Small intestine (tissue), 7 donors: ENCODE measurements around the gene CEBPZ. TPM values are rescaled to one million over a fixed set of nuclear protein-coding genes. Genes with fewer than 3 reads are reported as not detected.
"Not testable (repeated sequence)": the region's sequence is repeated elsewhere in the genome, so short reads cannot be mapped to it uniquely, and the experiment has no call there.

ENCODE experiments used
- DNase-seq, 2 donors: peaks; one replicate each; pipeline versions ENCODE4 v3.0.0 to v3.0.0-alpha.2; 2013
- FAIRE-seq: peaks from 2 replicates; lab custom pipeline; 2012; peaks lifted over from hg19 to GRCh38; lab: Jason Lieb, UNC
- H3K27ac ChIP-seq, 3 donors: one replicate each; pipeline ENCODE4 v1.5.1; 2013; ENCODE audit warnings: low read length in 2 of 3, mild to moderate bottlenecking in 2 of 3, control low read depth in 1 of 3, inconsistent platforms in 1 of 3, low read depth in 1 of 3, moderate library complexity in 1 of 3
- H3K27me3 ChIP-seq, 3 donors: one replicate each; pipeline ENCODE4 v1.6.1; 2013; ENCODE audit warnings: low read length in 3 of 3, inconsistent platforms in 1 of 3; ENCODE audit not compliant: control insufficient read depth in 3 of 3, insufficient read depth in 3 of 3
- H3K36me3 ChIP-seq, 3 donors: one replicate each; pipeline ENCODE4 v1.6.1; 2013; ENCODE audit warnings: low read length in 3 of 3, inconsistent platforms in 1 of 3, low read depth in 1 of 3, mild to moderate bottlenecking in 1 of 3, moderate library complexity in 1 of 3; ENCODE audit not compliant: control insufficient read depth in 3 of 3, insufficient read depth in 2 of 3
- H3K4me1 ChIP-seq, 3 donors: one replicate each; pipeline ENCODE4 v1.6.1; 2013; ENCODE audit warnings: low read length in 2 of 3, inconsistent platforms in 1 of 3, low read depth in 1 of 3, mild to moderate bottlenecking in 1 of 3, moderate library complexity in 1 of 3; ENCODE audit not compliant: control insufficient read depth in 3 of 3, insufficient read depth in 2 of 3
- H3K4me3 ChIP-seq, 3 donors: one replicate each; pipeline ENCODE4 v1.5.1; 2013; ENCODE audit warnings: low read length in 3 of 3, control low read depth in 1 of 3, inconsistent platforms in 1 of 3, low read depth in 1 of 3, mild to moderate bottlenecking in 1 of 3, moderate library complexity in 1 of 3
- H3K9me3 ChIP-seq, 2 donors: one replicate each; pipeline ENCODE4 v1.6.1; 2013; ENCODE audit warnings: low read depth in 1 of 2, low read length in 1 of 2; ENCODE audit not compliant: control insufficient read depth in 2 of 2, insufficient read depth in 1 of 2
- WGBS, 3 donors: extraction: QIAGEN DNeasy Blood & Tissue Kit; methylation state at CpG; one replicate each; pipeline ENCODE4 v1.1.7; 2013; 5-methylcytosine and 5-hydroxymethylcytosine counted together
- polyA plus RNA-seq, 4 donors: library from polyadenylated mRNA; stranded (reverse) in 3 of 4; unstranded in 1 of 4; fragments of 200-250 nt in 3 of 4; fragments of 120-200 nt in 1 of 4; gene quantifications; one replicate each; pipeline versions ENCODE4 v1.2.1 to v1.2.3, GENCODE V29; 2013
- donor health status: healthy with polysubstance abuse.
- donor health status: control.
- donor health status: control.
- donor health status: Bipolar disorder and iron deficiency.
- donor health status: healthy.

Gene CEBPZ
- polyA plus RNA-seq, 4 donors, result 46.9 to 55.4 (median 51.6) TPM

- 76 to 82% (median 79%) methylated on average over 20 of the region's 20 CpGs for WGBS, 3 donors
- Histone ChIP-seq H3K27ac (peak overlapping the region; percentile 78 to 95 (median 82)), H3K4me3 (peak overlapping the region; percentile 68 to 99 (median 76))
- not testable (repeated sequence) for FAIRE-seq, H3K4me1 ChIP-seq, H3K27me3 ChIP-seq, H3K9me3 ChIP-seq, H3K36me3 ChIP-seq, DNase-seq
Observed at GRCh38 chr2:37195862-37196319, 35.5 kb downstream of the CEBPZ start.

GRCh38 chr2:37192551-37192950 is 38.8 kb downstream of the CEBPZ start:
- Histone ChIP-seq H3K36me3 (no peaks in the 10 kb centered on the region), H3K27ac (no peak overlapping the region), H3K4me3 (no peak overlapping the region), H3K4me1 (peaks cover 3 to 4% (median 3%) of the 10 kb centered on the region in 3 donors), H3K27me3 (no peaks in the 10 kb centered on the region), H3K9me3 (no peaks in the 10 kb centered on the region)
- WGBS, 3 donors, result 89 to 95% (median 91%) methylated on average over 1 of the region's 1 CpG
- no peak for DNase-seq
- FAIRE-seq, result no peak

- H3K4me1 ChIP-seq, result no peaks in the 10 kb centered on the region
- 85 to 90% (median 88%) methylated on average over 6 of the region's 6 CpGs for WGBS, 3 donors
- no peaks in the 10 kb centered on the region for H3K27me3 ChIP-seq
- H3K4me3 ChIP-seq, result no peak overlapping the region
- H3K9me3 ChIP-seq, result no peaks in the 10 kb centered on the region
- H3K36me3 ChIP-seq, result no peaks in the 10 kb centered on the region
- no peak for DNase-seq
- H3K27ac ChIP-seq, result no peak overlapping the region
- FAIRE-seq, result no peak
Observed at GRCh38 chr2:37191747-37192146, 39.6 kb downstream of the CEBPZ start.

GRCh38 chr2:37191253-37191652 is 40.1 kb downstream of the CEBPZ start:
- Histone ChIP-seq H3K27me3 (peaks cover 0 to 2% (median 0%) of the 10 kb centered on the region in 3 donors), H3K4me3 (no peak overlapping the region), H3K27ac (no peak overlapping the region), H3K4me1 (no peaks in the 10 kb centered on the region), H3K36me3 (no peaks in the 10 kb centered on the region), H3K9me3 (no peaks in the 10 kb centered on the region)
- FAIRE-seq (no peak), DNase-seq (no peak)
- 77 to 85% (median 80%) methylated on average over 4 of the region's 4 CpGs for WGBS, 3 donors

GRCh38 chr2:37190290-37190689 is 41.1 kb downstream of the CEBPZ start:
- Histone ChIP-seq H3K4me3 (no peak overlapping the region), H3K27ac (no peak overlapping the region), H3K27me3 (peaks cover 0 to 3% (median 0%) of the 10 kb centered on the region in 3 donors), H3K9me3 (no peaks in the 10 kb centered on the region), H3K36me3 (no peaks in the 10 kb centered on the region), H3K4me1 (no peaks in the 10 kb centered on the region)
- 81 to 87% (median 85%) methylated on average over 4 of the region's 4 CpGs for WGBS, 3 donors
- no peak for FAIRE-seq
- DNase-seq, result no peak

GRCh38 chr2:37189452-37190153 is 41.8 kb downstream of the CEBPZ start:
- Histone ChIP-seq H3K9me3 (no peaks in the 10 kb centered on the region), H3K36me3 (no peaks in the 10 kb centered on the region), H3K27ac (peak overlapping the region in 1 of 3 donors; percentile 17), H3K4me3 (no peak overlapping the region), H3K4me1 (no peaks in the 10 kb centered on the region), H3K27me3 (peaks cover 0 to 3% (median 0%) of the 10 kb centered on the region in 3 donors)
- peak; percentile 22 to 25 for DNase-seq
- 71 to 76% (median 75%) methylated on average over 6 of the region's 6 CpGs for WGBS, 3 donors
- no peak for FAIRE-seq

- Histone ChIP-seq H3K36me3 (no peaks in the 10 kb centered on the region), H3K4me1 (no peaks in the 10 kb centered on the region), H3K4me3 (no peak within 1 kb of the TSS), H3K27ac (no peak within 1 kb of the TSS), H3K9me3 (no peaks in the 10 kb centered on the region), H3K27me3 (peaks cover 0 to 3% (median 0%) of the 10 kb centered on the region in 3 donors)
- DNase-seq, result no peak
- 95 to 100% (median 95%) methylated on average over 2 of the region's 2 CpGs for WGBS, 3 donors
- FAIRE-seq, result no peak
Observed at GRCh38 chr2:37188570-37188969, 42.8 kb downstream of the CEBPZ start, which contains the start of gene SULT6B1. TSS of gene SULT6B1 (minus strand) at chr2:37188670. CDS start at chr2:37188640, 30 bp downstream.

GRCh38 chr2:37181726-37182684 is 49.4 kb downstream of the CEBPZ start:
- DNase-seq, result no peak
- Histone ChIP-seq H3K4me3 (no peak overlapping the region), H3K27ac (no peak overlapping the region), H3K4me1 (no peaks in the 10 kb centered on the region), H3K9me3 (no peaks in the 10 kb centered on the region), H3K27me3 (peaks cover 0 to 6% (median 0%) of the 10 kb centered on the region in 3 donors), H3K36me3 (no peaks in the 10 kb centered on the region)
- WGBS, 3 donors, result 80 to 84% (median 82%) methylated on average over 17 of the region's 17 CpGs
- no peak for FAIRE-seq
